KOPT-K1 (cell line): Measurements from ENCODE around the gene BRSK2.
"Not testable (repeated sequence)": the region's sequence is repeated elsewhere in the genome, so short reads cannot be mapped to it uniquely, and the experiment has no call there.

ENCODE experiments used
- H3K27ac ChIP-seq: fragments of 200-600 bp; sonication (generic); 2 replicates; pipeline ENCODE4 v1.5.1; 2016; ENCODE audit warnings: antibody characterized with exemption, mild to moderate bottlenecking, low read depth, low read length; ENCODE audit not compliant: poor library complexity, severe bottlenecking
- H3K36me3 ChIP-seq: fragments of 200-600 bp; sonication (generic); 2 replicates; pipeline ENCODE4 v1.5.1; 2017; ENCODE audit warnings: antibody characterized with exemption, mild to moderate bottlenecking, low read length, moderate library complexity; ENCODE audit not compliant: insufficient read depth
- H3K9me3 ChIP-seq: fragments of 200-600 bp; sonication (generic); 2 replicates; pipeline ENCODE4 v1.5.1; 2017; ENCODE audit warnings: antibody characterized with exemption, low read length, mild to moderate bottlenecking; ENCODE audit not compliant: insufficient read depth, poor library complexity, severe bottlenecking

Gene BRSK2

DNA sequence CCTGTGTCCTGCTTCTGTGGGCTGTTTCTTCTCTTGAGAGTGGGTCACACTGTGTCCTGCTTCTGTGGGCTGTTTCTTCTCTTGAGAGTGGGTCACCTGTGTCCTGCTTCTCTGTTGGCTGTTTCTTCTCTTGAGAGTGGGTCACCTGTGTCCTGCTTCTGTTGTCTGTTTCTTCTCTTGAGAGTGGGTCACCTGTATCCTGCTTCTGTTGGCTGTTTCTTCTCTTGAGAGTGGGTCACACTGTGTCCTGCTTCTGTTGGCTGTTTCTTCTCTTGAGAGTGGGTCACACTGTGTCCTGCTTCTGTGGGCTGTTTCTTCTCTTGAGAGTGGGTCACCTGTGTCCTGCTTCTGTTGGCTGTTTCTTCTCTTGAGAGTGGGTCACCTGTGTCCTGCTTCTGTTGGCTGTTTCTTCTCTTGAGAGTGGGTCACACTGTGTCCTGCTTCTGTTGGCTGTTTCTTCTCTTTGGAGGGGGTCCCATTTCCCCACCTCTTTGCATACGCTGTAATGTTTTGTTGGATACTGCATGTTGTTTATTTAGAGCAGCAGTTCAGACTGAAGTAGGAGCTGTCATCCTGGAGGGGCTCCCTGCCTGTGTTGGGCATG, 28.6 kb downstream of the BRSK2 start:
- H3K27ac ChIP-seq, H3K36me3 ChIP-seq: not testable (repeated sequence)
- peaks cover 54% of the 10 kb centered on the region for H3K9me3 ChIP-seq

GRCh38 chr11:1419811-1420210, 30.1 kb downstream of the BRSK2 start:
- Histone ChIP-seq H3K36me3 (no peaks in the 10 kb centered on the region), H3K9me3 (peaks cover 49% of the 10 kb centered on the region), H3K27ac (no peak overlapping the region)

GRCh38 chr11:1421291-1421690, 31.6 kb downstream of the BRSK2 start:
- H3K27ac ChIP-seq = no peak overlapping the region
- no peaks in the 10 kb centered on the region for H3K36me3 ChIP-seq
- peaks cover 38% of the 10 kb centered on the region for H3K9me3 ChIP-seq

DNA sequence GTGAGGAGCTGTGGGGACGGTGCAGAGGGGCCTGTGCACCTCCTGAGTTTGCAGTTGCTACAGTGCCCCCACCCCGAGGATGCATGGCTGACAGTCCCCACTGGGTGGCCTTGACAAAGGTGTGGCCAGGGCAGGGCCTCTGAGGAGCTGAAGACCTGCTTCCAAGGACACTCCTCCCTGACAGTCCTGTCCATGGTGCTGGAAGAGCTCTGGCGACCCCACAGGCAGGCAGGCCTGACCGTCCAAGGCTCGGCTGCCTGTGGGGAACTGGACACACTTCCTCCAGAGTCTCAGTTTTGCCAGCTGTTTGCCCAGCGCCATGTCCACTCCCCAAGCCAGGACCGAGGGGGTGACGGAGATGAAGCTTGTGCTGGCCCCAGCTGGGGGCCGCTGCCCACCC, 32.7 kb downstream of the BRSK2 start:
- H3K27ac ChIP-seq = no peak overlapping the region
- peaks cover 26% of the 10 kb centered on the region for H3K9me3 ChIP-seq
- no peaks in the 10 kb centered on the region for H3K36me3 ChIP-seq

DNA sequence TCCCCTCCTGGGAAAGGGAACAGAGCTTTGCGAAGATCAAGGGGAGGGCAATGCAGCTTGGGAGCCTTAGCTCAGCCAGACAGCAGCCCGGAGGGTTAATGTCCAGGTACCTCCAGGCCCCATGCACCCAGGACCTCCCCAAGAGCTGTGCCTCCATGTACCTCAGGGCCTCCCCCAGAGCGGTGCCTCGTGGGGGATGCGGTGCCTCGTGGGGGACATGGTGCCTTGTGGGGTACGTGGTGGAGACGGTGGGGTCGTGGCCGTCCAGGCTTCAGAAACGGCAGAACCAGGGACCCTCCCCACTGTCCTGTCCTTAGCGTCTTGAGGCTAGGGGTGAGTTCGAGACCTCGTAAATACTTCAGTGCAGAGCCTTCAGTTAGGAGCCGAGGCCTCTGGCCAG, 33.2 kb downstream of the BRSK2 start:
- Histone ChIP-seq H3K36me3 (no peaks in the 10 kb centered on the region), H3K27ac (no peak overlapping the region), H3K9me3 (peaks cover 23% of the 10 kb centered on the region)

DNA sequence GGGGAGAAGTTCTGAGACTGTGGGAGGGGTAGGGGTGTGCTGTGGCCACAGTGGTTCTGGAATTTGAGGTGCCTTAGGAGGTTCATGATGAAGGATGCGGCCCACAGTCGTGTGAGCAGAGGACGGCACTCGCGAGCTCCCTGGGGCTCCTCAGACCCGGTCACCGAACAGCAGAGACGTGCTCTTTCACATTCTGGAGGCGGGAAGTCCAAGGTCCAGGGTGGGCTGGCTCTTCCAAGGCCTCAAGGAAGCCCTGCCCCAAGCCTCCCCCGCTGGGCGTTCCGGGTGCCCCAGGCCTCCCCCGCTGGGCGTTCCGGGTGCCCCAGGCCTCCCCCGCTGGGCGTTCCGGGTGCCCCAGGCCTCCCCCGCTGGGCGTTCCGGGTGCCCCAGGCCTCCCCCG, 33.7 kb downstream of the BRSK2 start:
- not testable (repeated sequence) for H3K27ac ChIP-seq, H3K36me3 ChIP-seq
- H3K9me3 ChIP-seq = peaks cover 19% of the 10 kb centered on the region

GRCh38 chr11:1425006-1425405, 35.3 kb downstream of the BRSK2 start:
- Histone ChIP-seq H3K9me3 (peaks cover 5% of the 10 kb centered on the region), H3K36me3 (no peaks in the 10 kb centered on the region), H3K27ac (no peak overlapping the region)

- H3K36me3 ChIP-seq = no peaks in the 10 kb centered on the region
- peaks cover 1% of the 10 kb centered on the region for H3K9me3 ChIP-seq
- no peak overlapping the region for H3K27ac ChIP-seq
Observed at GRCh38 chr11:1425439-1425838, 35.7 kb downstream of the BRSK2 start.

DNA sequence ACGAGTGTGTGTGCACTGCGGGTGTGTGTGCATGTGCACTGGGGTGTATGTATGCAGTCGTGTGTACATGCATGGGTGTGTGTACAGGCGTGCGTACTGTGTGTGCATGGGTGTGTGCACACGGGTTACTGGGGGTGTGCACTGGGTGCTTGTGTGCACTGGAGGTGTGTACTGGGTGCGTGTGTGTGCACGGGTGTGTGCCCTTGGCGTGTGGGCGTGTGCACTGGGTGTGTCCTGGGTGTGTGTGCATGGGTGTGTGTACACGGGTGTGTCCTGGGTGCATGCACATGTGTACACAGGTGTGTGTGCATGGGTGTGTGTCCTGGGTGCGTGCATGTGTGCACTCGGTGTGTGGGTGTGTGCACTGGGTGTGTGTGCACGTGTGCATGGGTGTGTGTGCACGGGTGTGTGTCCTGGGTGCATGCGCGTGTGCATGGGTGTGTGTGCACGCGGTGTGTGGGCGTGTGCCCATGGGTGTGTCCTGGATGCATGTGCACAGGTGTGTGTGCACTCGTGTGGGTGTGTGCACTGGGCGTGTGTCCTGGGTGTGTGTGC, 39.1 kb downstream of the BRSK2 start:
- H3K36me3 ChIP-seq = no peaks in the 10 kb centered on the region
- H3K27ac ChIP-seq = no peak overlapping the region

GRCh38 chr11:1433568-1433967, 43.8 kb downstream of the BRSK2 start:
- H3K9me3 ChIP-seq = no peaks in the 10 kb centered on the region
- H3K27ac ChIP-seq = no peak overlapping the region
- no peaks in the 10 kb centered on the region for H3K36me3 ChIP-seq

More for the DNA sequence above, 39.1 kb downstream of the BRSK2 start:
- H3K9me3 ChIP-seq = no peaks in the 10 kb centered on the region

GRCh38 chr11:1433977-1434640, 44.4 kb downstream of the BRSK2 start:
- Histone ChIP-seq H3K36me3 (no peaks in the 10 kb centered on the region), H3K9me3 (no peaks in the 10 kb centered on the region), H3K27ac (no peak overlapping the region)

DNA sequence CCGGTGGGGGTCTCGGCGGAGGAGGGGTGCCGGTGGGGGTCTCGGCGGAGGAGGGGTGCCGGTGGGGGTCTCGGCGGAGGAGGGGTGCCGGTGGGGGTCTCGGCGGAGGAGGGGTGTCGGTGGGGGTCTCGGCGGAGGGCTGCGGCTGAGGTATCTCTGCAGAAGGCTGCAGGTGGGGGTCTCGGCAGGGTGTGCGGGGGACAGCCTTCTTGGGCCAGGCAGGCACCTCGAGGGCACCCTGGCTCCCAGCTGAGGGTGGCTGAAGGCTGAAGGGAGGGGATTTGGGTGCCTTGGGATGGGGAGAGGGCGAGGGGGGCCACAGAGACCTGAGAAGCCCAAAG, 45.7 kb downstream of the BRSK2 start:
- not testable (repeated sequence) for H3K27ac ChIP-seq, H3K36me3 ChIP-seq, H3K9me3 ChIP-seq

DNA sequence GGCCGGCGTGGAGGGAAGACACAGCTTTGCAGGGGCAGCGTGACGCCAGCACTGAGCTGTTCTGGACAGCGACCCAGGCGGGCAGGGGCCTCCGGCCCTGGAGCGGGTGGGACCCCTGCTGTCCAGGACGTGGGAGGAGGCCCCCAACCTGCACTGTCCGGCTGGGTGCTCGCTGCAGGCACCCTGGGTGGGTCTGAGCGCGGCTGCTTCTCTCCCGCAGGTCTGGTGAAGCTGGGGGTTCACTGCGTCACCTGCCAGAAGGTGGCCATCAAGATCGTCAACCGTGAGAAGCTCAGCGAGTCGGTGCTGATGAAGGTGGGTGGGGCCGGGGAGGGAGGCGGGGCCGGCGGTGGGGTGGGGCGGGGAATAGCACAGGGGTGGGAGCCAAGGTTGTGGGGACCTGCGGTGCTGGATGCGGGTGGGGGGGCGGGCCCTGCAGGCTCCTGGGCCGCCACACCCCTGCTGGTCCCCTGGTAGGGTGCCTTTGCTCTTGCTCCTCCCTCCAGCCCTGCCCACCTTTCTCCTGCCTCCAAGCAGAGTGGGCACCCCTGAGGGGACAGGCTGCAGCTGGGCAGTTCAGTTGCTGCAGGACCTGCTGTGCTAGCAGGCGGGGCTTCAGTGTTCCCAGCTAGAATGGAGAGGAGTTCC, 46.2 kb downstream of the BRSK2 start:
- no peak overlapping the region for H3K27ac ChIP-seq
- no peaks in the 10 kb centered on the region for H3K36me3 ChIP-seq
- no peaks in the 10 kb centered on the region for H3K9me3 ChIP-seq

DNA sequence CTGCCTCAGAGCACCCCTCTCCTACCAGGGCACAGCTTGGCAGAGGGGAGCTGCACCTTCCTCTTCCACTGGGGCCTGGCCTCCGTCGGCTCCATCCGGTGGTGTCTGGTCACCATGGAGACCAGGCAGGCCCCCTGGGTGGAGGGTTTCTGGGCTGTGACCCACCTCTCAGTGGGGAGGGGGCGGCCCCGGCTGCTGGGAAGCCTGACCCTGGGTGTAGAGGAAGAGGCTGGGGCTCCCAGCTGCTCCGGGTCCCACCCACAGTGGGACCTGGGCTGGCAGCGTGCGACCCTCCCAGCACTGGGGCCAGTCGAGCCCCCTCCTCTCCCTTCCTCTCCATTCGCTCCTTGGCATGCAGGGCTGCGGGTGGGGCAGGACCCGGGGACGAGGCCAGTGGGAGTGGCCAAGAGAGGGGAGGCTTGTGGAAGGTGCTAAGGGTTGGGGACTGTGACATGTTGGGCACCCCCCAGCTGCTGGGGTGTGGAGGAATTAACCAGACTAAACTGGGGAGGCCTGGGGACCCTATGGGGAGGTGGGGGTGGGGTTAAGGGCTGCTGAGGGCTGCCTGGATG, 46.8 kb downstream of the BRSK2 start:
- Histone ChIP-seq H3K27ac (no peak overlapping the region), H3K36me3 (no peaks in the 10 kb centered on the region), H3K9me3 (no peaks in the 10 kb centered on the region)

GRCh38 chr11:1437500-1437899, 47.8 kb downstream of the BRSK2 start:
- Histone ChIP-seq H3K27ac (no peak overlapping the region), H3K36me3 (no peaks in the 10 kb centered on the region), H3K9me3 (no peaks in the 10 kb centered on the region)
